ENCODE data around the gene AKAP8. TPM values are rescaled to one million over a fixed set of nuclear protein-coding genes. Genes with fewer than 3 reads are reported as not detected.

Gene AKAP8
- total RNA-seq (2022; extraction: Qiagen RNA extraction): 16.3 to 18.9 TPM (median 17.9 TPM) in 5 replicates

DNA sequence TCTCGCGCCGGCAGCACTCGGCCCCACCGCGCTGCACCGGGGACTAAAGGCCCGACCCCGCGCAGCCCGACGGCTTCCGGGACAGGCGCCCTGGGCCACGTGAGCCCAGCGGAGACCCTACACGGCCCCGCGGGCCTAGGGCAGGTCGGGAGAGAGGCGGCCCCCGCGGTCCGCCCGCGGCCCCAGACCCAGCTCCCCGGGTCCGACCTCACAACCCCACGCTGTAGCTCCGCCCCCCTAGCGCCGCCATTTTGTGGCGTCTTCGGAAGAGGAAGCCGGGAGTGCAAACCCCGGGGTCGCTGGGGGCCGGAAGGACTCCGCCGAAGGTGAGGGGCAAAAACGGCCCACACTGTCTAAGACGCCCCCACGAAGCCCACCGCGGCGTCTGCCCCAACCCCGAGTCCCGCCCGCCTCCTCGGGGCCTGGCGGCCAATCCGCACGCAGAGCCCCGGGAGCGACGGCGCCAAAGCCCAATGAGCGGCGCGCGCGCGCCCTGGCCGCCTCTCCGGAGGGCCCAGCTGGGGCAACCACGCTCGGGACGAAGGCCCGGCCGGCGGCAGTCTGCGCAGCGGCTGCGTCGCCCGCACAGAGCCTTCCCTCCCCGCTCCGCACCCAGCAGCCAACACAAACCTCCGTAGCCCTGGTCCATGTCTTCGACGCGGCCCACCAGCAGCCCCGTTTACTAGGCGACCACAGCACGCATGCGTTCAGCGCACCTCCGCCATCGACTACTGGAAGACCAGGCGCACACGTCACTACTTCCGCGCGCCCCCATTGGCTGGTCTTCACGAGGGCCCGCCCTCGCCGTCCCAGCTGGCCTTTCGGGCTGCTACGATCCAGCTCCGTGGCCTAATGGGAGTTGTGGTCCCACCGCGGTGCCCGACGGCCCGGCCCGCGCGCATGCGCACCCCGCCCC is at the start of gene AKAP8:
AKAP8 (minus strand) TSS at position 705 of the 916 bp plus-strand sequence; CDS start at position 649, 56 bp downstream.

DNA sequence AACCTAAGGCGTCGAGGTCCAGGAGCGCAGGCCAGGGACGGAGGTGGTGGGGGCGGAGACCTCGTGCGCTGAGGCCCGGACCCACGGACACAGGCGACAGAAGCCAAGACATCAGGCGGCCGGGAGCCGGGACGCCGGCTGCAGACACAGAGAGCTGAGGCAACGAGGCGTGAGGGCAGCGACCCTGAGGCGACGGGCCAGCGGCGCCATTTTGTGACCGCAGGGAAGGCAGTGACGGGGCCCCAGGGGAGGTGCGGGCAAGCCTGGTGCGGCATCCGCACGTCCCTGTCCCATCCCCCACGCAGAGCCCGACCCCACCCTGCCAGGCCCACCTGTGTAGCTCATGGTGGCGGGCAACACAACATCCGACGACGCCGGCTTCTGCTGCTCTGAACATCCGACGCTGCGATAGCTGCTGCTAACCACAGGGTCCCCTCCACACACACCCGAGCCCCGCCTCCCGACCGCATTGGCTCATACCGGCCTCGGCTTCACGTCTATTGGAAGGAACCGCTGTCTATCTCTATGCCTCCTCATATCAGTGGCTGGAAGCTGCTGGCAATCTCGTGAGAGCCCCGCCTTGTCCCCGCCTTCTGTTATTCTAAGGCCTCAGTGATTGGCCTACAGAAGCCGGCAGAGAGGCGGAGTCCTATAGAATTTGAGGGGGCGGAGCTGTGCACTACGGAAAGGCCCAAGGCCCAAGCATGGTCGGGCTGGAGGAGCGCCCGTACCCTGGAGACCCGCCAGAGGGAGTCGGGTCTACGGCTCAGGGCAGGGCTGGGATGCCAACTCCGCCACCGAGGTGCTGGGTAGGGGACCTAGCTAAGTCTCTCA is 39.2 kb upstream of the AKAP8 start, which contains the start of gene AKAP8L:
AKAP8L (minus strand) TSS at position 410 of the 834 bp plus-strand sequence; CDS start at position 345, 65 bp downstream.

DNA sequence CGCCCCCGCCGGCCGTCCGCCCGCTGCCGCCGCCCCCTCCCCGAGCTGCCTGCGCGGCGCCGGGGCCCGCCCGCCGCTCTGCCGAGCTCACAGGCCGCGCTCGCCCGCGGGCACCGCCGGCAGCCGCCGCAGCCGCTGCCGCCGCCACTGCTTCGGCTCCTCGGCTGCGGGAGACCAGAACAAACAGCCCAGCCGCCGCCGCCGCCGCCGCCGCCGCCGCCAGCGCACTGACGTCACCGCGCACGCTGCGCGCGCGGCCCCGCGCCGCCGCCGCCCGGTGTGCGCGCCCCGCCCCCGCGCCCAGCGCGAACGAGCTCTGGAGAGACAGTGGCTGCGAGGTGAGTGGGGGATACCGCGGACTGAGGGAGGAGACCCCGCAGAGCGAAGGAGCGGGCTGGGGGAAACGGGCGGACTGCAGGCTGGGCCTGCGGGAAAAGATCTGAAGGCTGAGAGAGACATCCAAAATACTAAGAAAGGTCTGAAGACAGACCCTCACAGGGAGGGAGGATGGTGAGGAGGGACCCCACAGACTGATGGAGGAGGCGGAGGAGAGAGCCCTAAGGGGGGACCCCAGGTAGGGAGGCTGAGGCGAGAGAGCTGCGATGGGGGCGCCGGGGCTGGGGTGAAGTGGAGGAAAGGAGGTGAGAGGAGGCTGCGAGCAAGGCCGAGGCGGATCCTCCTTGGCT is 47.1 kb downstream of the AKAP8 start, which contains the start of gene BRD4:
BRD4 (minus strand) TSS at position 229 of the 686 bp plus-strand sequence. CDS start 59,440 bp downstream, outside the sequence.

Other genes starting within 250 kb of the AKAP8 start
- 7.9 to 12.5 TPM (median 12.1 TPM) in 5 replicates for gene NOTCH3, start 178.8 kb downstream of the AKAP8 start, total RNA-seq (2022; extraction: Qiagen RNA extraction)
- gene EPHX3, start 147.3 kb downstream of the AKAP8 start, total RNA-seq (2022; extraction: Qiagen RNA extraction): 0.06 to 0.12 TPM (median 0.07 TPM) in 3 of 5 replicates, not detected in the others
- gene BRD4, start 47.2 kb downstream of the AKAP8 start, total RNA-seq (2022; extraction: Qiagen RNA extraction): 22.5 to 29.3 TPM (median 27.4 TPM) in 5 replicates
- gene AKAP8L, start 39.2 kb upstream of the AKAP8 start, total RNA-seq (2022; extraction: Qiagen RNA extraction): 35.9 to 41.3 TPM (median 37.9 TPM) in 5 replicates
- gene WIZ, start 70.2 kb upstream of the AKAP8 start, total RNA-seq (2022; extraction: Qiagen RNA extraction): 14.4 to 24.0 TPM (median 22.8 TPM) in 5 replicates
- not detected in 5 replicates for gene RASAL3, start 84.8 kb upstream of the AKAP8 start, total RNA-seq (2022; extraction: Qiagen RNA extraction)
- gene PGLYRP2, start 99.7 kb upstream of the AKAP8 start, total RNA-seq (2022; extraction: Qiagen RNA extraction): 0.05 TPM in 1 of 5 replicates, not detected in the others
- gene CYP4F22, start 128.7 kb upstream of the AKAP8 start, total RNA-seq (2022; extraction: Qiagen RNA extraction): 0.06 to 0.09 TPM (median 0.08 TPM) in 5 replicates
- not detected in 5 replicates for gene CYP4F8, start 235.4 kb upstream of the AKAP8 start, total RNA-seq (2022; extraction: Qiagen RNA extraction)

All from A549 treated with CORT108297 at 1 μM for 4 hours (cell line).